Stimulated activated CD8-positive, alpha-beta memory T cell treated with anti-CD3 and anti-CD28 coated beads, Interleukin-4, amount 100 ng/mL, for 24 hours (primary cell): ENCODE measurements around the gene IL4R.

Experiments
- DNase-seq: peaks from one replicate; pipeline ENCODE4 v3.0.0-alpha.2; 2020; ENCODE audit warnings: low read depth

IL4R gene

DNA sequence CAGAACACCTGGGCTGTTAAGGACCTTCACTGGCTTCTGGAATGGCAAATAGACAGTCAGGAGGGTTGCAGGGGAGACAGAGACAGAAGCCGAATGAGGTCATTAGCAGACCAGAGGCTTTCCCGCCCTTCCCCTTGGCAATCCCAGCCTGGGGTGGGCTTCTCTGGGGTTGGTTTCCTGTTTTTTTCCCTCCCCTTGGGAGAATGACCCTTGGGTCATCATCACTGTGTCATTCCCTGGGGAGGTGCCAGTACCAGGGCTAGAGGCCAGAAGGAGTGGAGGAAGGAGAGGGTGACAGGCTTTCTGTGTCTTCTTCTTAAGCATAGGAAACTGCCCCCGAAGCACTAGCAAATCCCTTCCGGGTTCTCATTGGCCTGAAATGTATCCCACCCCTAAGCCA, 45.3 kb downstream of the IL4R start:
- no peak for DNase-seq

DNA sequence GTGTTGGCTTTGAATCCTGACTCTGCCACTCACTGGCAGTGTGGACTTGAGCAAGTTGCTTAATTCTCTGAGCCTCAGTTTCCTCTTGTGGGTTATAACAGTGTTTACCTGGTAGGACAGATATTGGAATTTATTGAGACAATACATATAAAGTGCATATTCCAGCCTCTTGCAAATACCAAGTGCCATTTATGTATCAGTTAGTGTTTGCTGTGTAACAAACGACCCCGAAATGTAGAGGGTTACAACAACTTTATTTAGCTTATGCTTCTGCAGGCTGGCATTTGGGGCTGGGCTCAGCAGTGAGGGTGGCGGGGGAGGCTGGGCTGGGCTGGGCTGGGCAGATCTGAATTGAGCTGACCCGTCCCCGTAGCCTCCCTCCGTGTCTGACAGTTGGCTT, 45.8 kb downstream of the IL4R start:
- no peak for DNase-seq

DNA sequence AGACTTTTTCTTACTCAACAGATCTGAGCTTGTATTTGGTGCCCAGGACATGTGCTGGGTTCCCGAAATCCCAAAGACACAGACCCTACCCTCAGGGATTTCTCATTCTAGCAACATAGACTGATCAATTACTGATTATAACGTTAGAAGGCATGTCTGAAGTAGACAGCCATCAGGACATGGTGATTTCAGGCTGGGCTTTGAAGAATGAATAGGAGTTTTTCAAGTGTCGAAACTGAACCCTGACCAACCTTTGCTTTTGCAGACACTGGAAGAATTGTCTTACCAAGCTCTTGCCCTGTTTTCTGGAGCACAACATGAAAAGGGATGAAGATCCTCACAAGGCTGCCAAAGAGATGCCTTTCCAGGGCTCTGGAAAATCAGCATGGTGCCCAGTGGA, 48.2 kb downstream of the IL4R start:
- no peak for DNase-seq

DNA sequence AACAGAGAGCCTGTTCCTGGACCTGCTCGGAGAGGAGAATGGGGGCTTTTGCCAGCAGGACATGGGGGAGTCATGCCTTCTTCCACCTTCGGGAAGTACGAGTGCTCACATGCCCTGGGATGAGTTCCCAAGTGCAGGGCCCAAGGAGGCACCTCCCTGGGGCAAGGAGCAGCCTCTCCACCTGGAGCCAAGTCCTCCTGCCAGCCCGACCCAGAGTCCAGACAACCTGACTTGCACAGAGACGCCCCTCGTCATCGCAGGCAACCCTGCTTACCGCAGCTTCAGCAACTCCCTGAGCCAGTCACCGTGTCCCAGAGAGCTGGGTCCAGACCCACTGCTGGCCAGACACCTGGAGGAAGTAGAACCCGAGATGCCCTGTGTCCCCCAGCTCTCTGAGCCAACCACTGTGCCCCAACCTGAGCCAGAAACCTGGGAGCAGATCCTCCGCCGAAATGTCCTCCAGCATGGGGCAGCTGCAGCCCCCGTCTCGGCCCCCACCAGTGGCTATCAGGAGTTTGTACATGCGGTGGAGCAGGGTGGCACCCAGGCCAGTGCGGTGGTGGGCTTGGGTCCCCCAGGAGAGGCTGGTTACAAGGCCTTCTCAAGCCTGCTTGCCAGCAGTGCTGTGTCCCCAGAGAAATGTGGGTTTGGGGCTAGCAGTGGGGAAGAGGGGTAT, 48.9 kb downstream of the IL4R start:
- no peak for DNase-seq

DNA sequence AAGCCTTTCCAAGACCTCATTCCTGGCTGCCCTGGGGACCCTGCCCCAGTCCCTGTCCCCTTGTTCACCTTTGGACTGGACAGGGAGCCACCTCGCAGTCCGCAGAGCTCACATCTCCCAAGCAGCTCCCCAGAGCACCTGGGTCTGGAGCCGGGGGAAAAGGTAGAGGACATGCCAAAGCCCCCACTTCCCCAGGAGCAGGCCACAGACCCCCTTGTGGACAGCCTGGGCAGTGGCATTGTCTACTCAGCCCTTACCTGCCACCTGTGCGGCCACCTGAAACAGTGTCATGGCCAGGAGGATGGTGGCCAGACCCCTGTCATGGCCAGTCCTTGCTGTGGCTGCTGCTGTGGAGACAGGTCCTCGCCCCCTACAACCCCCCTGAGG, 49.5 kb downstream of the IL4R start:
- no peak for DNase-seq

DNA sequence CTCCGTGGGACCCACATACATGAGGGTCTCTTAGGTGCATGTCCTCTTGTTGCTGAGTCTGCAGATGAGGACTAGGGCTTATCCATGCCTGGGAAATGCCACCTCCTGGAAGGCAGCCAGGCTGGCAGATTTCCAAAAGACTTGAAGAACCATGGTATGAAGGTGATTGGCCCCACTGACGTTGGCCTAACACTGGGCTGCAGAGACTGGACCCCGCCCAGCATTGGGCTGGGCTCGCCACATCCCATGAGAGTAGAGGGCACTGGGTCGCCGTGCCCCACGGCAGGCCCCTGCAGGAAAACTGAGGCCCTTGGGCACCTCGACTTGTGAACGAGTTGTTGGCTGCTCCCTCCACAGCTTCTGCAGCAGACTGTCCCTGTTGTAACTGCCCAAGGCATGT, 50.0 kb downstream of the IL4R start:
- no peak for DNase-seq

DNA sequence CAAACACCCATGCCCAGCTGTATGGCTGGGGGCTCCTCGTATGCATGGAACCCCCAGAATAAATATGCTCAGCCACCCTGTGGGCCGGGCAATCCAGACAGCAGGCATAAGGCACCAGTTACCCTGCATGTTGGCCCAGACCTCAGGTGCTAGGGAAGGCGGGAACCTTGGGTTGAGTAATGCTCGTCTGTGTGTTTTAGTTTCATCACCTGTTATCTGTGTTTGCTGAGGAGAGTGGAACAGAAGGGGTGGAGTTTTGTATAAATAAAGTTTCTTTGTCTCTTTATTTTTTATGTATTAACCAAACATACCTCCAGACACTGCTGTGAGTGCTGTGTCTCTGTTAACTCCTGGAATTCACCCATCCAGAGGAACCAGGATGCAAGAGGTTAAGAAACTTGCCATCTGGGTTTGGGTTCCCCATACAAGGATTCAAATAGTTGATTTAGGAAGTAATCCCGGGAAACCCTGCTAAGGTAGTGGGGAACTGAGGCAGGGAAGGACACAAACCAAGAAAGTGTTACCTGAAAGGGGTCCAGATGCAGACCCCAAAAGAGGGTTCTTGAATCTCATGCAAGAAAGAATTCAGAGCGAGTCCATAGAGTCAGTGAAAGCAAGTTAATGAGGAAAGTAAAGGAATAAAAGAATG, 50.8 kb downstream of the IL4R start:
- DNase-seq, result no peak

DNA sequence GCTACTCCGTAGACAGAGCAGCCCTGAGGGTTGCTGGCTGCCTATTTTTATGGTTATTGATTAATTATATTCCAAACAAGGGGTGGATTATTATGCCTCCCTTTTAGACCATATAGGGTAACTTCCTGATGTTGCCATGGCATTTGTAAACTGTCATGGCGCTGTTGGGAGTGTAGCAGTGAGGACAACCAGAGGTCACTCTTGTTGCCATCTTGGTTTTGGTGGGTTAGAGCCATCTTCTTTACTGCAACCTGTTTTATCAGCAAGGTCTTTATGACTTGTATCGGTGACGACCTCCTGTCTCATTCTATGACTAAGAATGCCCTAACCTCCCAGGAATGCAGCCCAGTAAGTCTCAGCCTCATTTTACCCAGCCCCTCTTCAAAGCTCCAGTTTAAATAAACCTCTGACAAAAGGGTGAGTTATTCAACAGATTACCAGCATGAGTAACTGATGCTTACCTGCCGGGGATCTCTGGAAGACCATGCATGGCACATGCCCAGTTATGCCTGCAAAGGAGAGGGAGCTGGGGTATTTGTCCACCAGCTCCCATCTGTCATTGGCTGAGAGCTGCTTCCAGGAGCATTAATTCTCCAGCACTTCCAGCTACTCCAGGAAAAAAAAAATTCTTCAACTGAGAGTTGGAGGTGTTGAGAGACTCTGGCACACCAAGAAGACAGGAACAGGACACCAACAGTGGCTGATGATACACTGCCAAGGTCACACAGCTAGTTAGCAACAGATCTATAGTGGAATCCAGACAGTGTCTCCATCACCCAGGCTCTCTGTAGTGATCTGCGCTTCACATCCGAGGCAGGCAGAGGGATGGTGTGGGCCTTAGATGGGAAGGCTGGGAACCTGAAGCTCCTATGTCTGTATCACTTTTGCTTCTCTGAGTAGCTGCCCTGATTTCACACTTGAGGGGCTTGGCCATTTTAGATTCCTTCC, 51.6 kb downstream of the IL4R start:
- DNase-seq, result no peak

DNA sequence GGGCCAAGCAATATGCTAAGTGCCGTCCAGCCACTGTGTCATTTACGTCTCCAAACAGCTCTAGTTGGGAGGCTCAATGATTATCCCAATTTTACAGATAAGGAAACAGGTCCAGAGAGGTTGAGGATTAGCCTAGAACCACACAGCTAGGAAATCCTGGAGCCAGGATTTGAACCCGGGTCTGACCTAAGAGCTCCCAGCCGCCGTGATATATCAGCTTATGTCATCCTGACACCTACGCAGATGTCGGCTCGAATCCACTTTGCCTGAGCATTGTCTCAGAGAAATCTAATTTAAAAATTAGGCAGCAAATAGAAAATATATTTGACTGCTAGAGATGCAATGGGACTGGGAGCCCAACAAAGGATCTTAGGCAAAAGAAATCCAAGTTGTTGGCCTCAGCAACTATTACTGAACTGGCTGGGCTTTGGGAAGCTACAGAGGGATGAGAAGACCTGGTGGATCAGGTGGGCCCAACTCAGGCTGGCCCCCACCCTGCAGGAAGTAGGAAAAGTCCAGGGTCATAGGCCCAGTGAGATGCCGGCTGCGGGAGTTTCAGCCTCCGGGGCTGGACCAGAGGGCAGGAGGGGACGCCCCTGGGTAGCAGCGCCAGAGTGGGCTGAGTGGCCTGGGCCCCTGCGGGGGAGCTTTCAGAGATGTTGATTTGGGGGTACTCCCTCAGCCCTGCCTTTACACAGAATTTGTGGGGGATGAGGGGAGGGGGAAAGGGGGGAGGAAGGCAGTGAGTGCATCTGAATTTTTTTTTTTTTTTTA, 53.1 kb downstream of the IL4R start:
- no peak for DNase-seq

DNA sequence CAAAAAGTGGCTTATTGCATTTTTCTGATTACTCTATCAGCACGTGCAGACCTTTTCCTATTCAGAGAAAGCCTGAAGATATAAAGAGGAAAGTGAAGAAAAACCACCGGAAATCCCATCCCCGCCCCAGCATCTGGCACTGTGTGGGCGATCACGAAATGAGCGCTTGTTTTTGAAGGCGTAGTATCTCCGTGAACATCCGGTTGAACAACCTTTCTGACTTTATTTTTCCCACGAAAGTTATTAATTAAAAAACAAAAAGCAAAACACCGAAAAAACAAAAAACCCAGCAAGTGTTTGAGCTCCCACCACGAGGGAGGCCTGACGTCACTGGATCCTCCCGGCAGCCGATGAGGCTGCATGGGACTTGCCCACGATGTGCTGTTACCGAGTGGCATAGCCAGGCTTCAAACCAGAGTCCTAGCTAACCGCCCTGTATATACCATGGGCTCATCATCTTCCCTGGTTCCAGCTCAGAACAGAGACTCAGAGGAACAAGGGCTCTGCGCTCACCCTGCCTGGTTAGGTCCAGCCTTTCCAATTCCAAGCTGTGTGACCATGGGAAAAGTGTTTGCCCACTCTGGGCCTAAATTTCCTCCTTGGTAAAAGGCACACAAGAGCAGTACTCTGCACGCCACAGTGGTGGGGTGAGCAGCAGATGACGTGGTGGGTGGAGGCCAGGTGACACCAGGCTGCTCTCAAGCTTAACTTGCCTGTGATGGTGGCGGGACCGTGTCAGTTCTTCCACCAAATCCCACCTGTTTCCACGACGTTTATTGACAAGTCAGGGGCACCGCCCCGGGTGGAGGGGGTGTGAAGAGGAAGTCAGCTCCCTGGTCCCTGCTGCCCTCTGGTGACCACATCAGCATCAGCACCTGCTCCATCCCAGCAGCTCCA, 53.9 kb downstream of the IL4R start:
- peak; percentile 71 for DNase-seq

DNA sequence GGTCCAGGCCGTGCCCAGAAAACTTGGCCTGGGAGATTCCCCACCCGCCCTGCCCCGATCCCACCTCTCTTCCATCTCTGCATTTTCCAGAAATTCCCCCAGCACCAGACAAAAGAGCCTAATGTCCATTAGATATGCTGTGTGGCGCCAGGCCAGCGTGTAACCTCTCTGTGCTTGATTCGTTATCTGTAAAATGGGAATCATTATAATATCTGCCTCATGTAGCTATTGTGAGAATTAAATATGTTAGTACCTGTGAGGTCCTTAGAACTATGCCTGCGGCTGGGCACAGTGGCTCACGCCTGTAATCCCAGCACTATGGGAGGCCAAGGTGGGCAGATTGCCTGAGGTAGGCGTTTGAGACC, 54.6 kb downstream of the IL4R start:
- no peak for DNase-seq

DNA sequence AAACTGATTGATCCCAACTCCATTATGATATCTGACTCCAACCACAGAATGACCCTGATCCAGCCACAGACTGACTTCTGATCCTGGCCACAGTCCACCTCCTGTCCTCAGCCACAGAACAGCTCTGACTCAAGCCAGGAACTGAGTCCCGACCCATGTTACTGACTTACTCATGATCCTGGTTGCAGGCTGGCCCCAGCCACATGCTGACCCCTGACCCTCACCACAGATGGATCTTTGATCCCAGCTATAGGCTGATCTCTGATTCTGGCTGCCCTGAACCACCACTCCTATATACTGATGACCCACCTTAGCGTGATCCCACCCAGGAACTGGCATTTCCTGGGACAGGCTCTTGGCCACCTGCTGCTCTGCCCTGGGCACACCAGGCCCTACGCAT, 56.0 kb downstream of the IL4R start:
- DNase-seq, result no peak

DNA sequence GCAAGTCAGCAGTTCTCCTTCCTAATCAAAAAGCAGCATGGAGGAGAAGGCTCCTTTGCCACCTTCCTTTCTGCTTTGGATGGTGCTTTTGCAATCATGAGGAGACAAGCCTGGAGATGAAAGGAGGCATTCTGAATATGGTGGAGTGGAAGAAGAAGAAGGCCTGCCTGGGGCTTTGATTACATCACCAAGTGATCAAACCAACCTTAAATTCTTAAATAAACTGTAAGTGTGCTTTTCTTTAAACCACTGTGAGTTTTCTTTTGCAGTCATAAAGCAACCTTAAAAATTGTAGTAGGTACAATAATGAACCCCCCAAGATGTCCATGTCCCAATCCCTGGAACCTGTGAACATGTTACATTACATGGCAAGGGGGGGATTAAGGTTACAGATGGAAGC, 56.5 kb downstream of the IL4R start:
- DNase-seq, result no peak

DNA sequence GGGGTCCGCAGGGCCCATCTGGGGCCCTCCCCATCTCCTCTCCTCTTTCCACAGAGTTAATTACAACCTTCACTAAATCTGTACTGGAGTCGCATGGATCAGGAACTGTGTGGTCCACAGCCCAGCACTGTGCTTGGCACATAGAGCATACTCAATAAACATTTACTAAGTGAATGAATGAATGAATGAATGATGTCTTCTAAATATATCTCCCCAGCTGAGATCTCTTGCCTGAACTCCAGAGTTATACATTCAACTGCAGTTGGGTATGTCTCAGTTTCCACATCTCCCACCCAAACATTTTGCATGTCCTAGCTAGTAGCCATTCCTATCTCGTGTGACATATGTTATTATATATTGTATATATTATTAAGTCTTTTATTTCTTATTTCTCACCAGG, 59.5 kb downstream of the IL4R start:
- DNase-seq, result no peak

DNA sequence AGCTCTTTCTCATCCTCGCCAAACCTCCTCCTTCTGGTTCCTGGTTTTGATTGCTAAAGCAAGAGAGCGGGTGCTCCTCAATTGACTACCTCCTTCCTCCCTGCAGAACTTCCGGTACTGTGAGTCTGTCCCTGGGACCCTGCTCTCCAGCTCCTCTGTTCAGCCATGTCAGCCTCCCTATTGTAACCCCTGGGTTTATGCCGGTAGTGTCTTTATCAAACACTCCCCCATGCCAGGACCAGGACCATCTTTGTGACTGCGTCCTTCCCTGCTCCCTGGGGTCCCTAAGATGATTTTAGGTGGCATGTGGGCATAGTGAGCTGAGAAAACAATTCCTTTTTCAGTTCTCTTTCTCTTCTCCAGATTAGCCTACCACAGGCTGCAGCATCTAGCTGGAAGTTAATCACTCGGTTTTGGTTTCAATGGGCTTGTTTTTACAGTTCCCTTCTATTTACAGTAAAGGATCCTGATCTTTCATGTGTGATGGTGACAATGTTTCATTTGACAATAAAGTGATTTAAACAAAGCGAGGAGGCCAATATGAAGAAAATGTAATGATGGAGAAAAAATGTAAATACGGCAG, 60.5 kb downstream of the IL4R start:
- DNase-seq, result no peak

DNA sequence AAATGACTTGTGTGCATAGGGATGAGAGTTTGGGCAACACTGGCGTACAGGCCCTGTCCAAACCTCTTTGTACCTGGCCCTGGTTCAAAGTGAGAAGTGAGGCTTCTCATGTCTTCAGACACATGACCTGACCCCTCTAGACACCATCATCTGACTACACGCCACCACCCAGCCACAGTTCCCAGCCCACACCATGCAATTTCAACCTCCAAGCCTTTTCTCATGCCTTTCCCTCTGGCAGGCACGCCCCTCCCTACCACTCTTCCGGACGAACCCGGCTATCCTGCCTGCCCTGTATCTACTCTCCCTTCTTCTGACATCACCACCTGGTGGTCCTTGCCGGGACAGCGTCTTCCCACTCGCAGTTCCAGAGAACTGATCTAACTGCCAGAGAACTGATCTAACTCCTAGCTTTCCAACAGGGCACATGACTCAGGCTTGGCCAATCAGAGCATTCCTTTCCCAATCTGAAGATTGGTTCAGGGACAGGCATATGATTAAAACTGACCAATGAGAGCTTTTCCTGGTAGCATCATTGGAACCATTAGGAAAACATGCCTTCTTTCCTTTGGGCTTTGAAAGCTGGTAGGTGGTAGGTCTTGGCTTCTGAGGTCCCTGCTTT, 61.1 kb downstream of the IL4R start:
- peak; percentile 42 for DNase-seq

DNA sequence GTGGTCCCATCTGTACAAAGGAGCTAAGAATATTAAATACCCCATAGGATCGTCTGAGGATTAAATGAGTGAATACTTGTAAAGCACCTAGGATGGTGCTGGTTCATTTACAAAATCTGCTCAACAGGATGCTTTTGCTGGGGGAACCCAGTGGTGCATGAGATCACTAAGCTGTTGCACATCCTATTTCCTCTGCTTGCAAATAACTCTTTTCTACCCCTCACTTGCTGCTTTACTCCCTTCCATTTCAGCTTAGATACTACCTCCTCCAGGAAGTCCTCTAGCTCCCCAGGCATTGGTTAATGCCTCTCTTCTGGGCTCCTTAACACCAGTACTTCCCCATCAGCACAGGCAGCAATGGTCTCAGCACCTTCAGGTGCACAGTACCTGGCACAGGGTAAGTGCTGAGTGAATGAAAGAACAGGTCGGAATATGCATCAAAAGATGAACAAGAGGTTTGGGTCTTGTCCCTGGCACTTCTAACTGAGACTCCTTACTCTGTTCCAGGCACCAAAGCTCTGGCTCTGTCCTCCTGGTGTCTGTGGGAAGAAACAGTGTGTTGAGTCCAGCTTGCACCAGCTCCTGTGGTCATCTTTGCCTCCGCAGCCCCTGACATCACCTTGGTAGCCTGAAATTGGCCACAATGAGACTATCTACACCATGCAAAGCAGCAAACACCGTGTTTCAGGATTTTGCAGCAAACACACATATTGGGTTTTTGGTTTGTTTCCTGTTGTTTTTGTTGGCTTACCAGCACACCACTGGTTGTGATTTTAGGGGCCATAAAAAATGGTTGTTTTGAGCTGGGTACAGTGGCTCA, 64.1 kb downstream of the IL4R start:
- DNase-seq, result no peak

DNA sequence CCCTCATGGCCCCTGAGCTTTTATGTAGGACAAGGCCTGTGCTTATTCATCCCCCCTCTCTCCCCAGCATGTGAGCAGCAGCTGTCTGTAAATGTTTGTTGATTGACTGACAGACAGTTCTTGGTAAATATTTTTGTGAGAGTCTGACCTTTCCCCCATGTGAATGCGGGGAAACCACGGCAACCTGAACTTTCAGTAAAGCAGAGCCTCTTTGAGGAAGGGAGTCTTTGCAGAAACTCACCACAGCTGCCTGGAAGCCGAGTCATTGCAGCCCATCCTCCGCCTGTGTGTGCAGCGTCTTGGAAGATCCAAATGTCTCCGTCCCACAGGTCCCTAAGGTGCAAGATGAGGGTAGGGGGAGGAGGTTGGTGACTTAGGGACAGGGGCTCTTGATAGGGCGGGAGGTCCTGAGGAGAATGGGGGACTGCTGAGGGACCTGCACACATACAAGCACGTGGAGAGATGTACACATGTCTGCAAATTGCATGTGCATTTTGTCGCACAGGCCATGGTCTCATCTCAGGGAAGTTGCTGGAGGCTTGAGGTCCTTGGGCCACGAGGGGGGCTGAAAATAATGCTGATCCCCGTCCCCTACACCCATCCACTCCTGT, 65.2 kb downstream of the IL4R start:
- DNase-seq, result no peak

DNA sequence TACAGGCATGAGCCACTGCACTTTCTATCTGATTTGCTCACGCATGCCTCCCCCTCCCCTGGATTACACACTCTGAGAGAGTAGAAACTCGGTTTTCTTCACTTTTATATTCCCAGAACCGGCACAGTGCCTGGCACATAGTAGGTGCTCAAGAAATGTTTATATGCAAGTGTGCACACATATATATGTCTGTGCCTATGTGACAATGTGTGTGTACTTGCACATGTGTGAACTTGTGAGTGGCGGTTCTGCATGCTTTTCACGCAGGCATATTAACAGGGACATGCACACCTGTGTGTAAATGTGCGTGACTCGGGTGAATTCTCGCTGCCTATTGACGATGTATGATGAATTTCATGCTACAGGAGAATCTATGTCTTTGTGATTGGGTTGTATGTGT, 66.1 kb downstream of the IL4R start:
- no peak for DNase-seq
